Gastrocnemius medialis (tissue), 4 donors: ENCODE results near the gene AMN1. TPM values are rescaled to one million over a fixed set of nuclear protein-coding genes. Genes with fewer than 3 reads are reported as not detected.

Experiments
- ATAC-seq, 2 donors: fragments of 150-250 bp; one replicate each; pipeline ENCODE4 v1.9.1; 2016
- DNase-seq, 2 donors: peaks; one replicate each; pipeline ENCODE4 v3.0.0-alpha.2; 2019
- H3K27ac ChIP-seq, 4 donors: fragments of 200-600 bp; sonication (generic); 1 replicate in 1 of 4; 2 replicates in 3 of 4; pipeline ENCODE4 v1.5.1; 2016 to 2018; ENCODE audit warnings: mild to moderate bottlenecking in 2 of 4, moderate library complexity in 1 of 4
- H3K27me3 ChIP-seq, 3 donors: fragments of 200-600 bp; sonication (generic) in 2 of 3; 1 replicate in 1 of 3; 2 replicates in 2 of 3; pipeline versions ENCODE4 v1.5.1 to v1.6.0; 2016 to 2019; ENCODE audit warnings: mild to moderate bottlenecking in 1 of 3, moderate library complexity in 1 of 3
- H3K36me3 ChIP-seq, 2 donors: fragments of 200-600 bp; sonication (generic) in 1 of 2; one replicate each; pipeline ENCODE4 v1.5.1; 2017 to 2018
- H3K4me1 ChIP-seq, 2 donors: fragments of 200-600 bp; sonication (generic) in 1 of 2; one replicate each; pipeline ENCODE4 v1.5.1; 2016 to 2017; ENCODE audit warnings: mild to moderate bottlenecking in 2 of 2
- H3K4me3 ChIP-seq, 4 donors: fragments of 200-600 bp; sonication (generic) in 3 of 4; 1 replicate in 1 of 4; 2 replicates in 3 of 4; pipeline ENCODE4 v1.5.1; 2016 to 2019; ENCODE audit warnings: mild to moderate bottlenecking in 2 of 4
- H3K9me3 ChIP-seq, 3 donors: fragments of 200-600 bp; sonication (generic) in 2 of 3; 1 replicate in 1 of 3; 2 replicates in 2 of 3; pipeline ENCODE4 v1.5.1; 2016 to 2019
- CTCF ChIP-seq, 5 experiments: fragments of 450-650 bp in 3 of 5; fragments of 200-600 bp in 2 of 5; sonication (generic) in 2 of 5; IDR thresholded peaks in 4 of 5; conservative IDR thresholded peaks in 1 of 5; 1 replicate in 4 of 5; 2 replicates in 1 of 5; pipeline ENCODE4 v1.5.1; 2016 to 2019; ENCODE audit warnings: antibody characterized with exemption in 5 of 5, mild to moderate bottlenecking in 3 of 5, moderate library complexity in 3 of 5
- POLR2A ChIP-seq, 2 donors: fragments of 450-650 bp; IDR thresholded peaks; one replicate each; pipeline ENCODE4 v1.6.1; 2017; ENCODE audit warnings: antibody characterized with exemption in 2 of 2, mild to moderate bottlenecking in 2 of 2, moderate library complexity in 2 of 2
- in situ Hi-C, 4 donors: fragments of 200-750 bp; cut with MboI; loops; one replicate each; pipeline versions ENCODE4 v1.15.0 to v1.8.0; 2017; ENCODE audit warnings: low sequenced_read_pairs in 4 of 4
- intact Hi-C: fragments of 100-400 bp; cut with DNase I; formaldehyde crosslinking; loops from one replicate; pipeline ENCODE4 v1.15.1; 2023; ENCODE audit warnings: low total_unique reads
- total RNA-seq, 4 donors: library from RNA; depleted of rRNA; stranded (reverse); fragments of >200 nt; gene quantifications; one replicate each; pipeline versions ENCODE4 v1.1.0 to v1.2.3, GENCODE V29; 2016

AMN1 gene
- total RNA-seq, 4 donors from 2014 or later, result 14.9 to 27.2 (median 18.6) TPM

- H3K27ac ChIP-seq, result no peak overlapping the region
- ATAC-seq, result no peak
- no peaks in the 10 kb centered on the region for H3K27me3 ChIP-seq
- H3K36me3 ChIP-seq, result no peaks in the 10 kb centered on the region
- intact Hi-C loops, result no loop called here
- in situ Hi-C loops, result no loop called here
- H3K4me1 ChIP-seq, result no peaks in the 10 kb centered on the region
- TF ChIP-seq POLR2A (IDR thresholded peaks at IDR 0.05), result no peak
- TF ChIP-seq CTCF (IDR thresholded peaks at IDR 0.05 in 4 of 5, conservative IDR thresholded peaks at IDR 0.05 in 1 of 5), result no peak
- no peak overlapping the region for H3K4me3 ChIP-seq
- no peaks in the 10 kb centered on the region for H3K9me3 ChIP-seq
- DNase-seq, result no peak
These were observed 28.2 kb upstream of the AMN1 start for GRCh38 chr12:31756977-31757420.

- no peak for DNase-seq
- in situ Hi-C loops (no loop called here), intact Hi-C loops (no loop called here)
- Histone ChIP-seq H3K36me3 (no peaks in the 10 kb centered on the region), H3K4me1 (no peaks in the 10 kb centered on the region), H3K9me3 (peaks cover 0 to 10% (median 0%) of the 10 kb centered on the region in 3 donors), H3K4me3 (no peak overlapping the region), H3K27me3 (no peaks in the 10 kb centered on the region), H3K27ac (no peak overlapping the region)
- ATAC-seq, result no peak
- TF ChIP-seq POLR2A (IDR thresholded peaks at IDR 0.05) (no peak), CTCF (IDR thresholded peaks at IDR 0.05 in 4 of 5, conservative IDR thresholded peaks at IDR 0.05 in 1 of 5) (no peak)
These were observed 23.6 kb upstream of the AMN1 start for GRCh38 chr12:31752450-31752849.

- ATAC-seq, result no peak
- in situ Hi-C loops, result no loop called here
These were observed 22.3 kb upstream of the AMN1 start for GRCh38 chr12:31751085-31751484.

GRCh38 chr12:31750747-31751039, 21.9 kb upstream of the AMN1 start:
- H3K9me3 ChIP-seq, result peaks cover 0 to 10% (median 0%) of the 10 kb centered on the region in 3 donors
- no peak overlapping the region for H3K27ac ChIP-seq
- no peak overlapping the region for H3K4me3 ChIP-seq
- H3K36me3 ChIP-seq, result no peaks in the 10 kb centered on the region
- ATAC-seq (no peak), DNase-seq (no peak)
- intact Hi-C loops (no loop called here), in situ Hi-C loops (no loop called here)
- H3K4me1 ChIP-seq, result peaks cover 0 to 9% of the 10 kb centered on the region in 2 donors
- H3K27me3 ChIP-seq, result no peaks in the 10 kb centered on the region
- TF ChIP-seq CTCF (IDR thresholded peaks at IDR 0.05 in 4 of 5, conservative IDR thresholded peaks at IDR 0.05 in 1 of 5) (no peak), POLR2A (IDR thresholded peaks at IDR 0.05) (no peak)

More at GRCh38 chr12:31751085-31751484, 22.3 kb upstream of the AMN1 start:
- H3K27me3 ChIP-seq, result no peaks in the 10 kb centered on the region
- no peak for DNase-seq
- peaks cover 0 to 10% (median 0%) of the 10 kb centered on the region in 3 donors for H3K9me3 ChIP-seq
- H3K4me1 ChIP-seq, result peaks cover 0 to 9% of the 10 kb centered on the region in 2 donors
- no peak overlapping the region for H3K27ac ChIP-seq
- intact Hi-C loops, result no loop called here
- no peak overlapping the region for H3K4me3 ChIP-seq
- TF ChIP-seq POLR2A (IDR thresholded peaks at IDR 0.05), result no peak
- TF ChIP-seq CTCF (IDR thresholded peaks at IDR 0.05 in 4 of 5, conservative IDR thresholded peaks at IDR 0.05 in 1 of 5), result no peak
- H3K36me3 ChIP-seq, result no peaks in the 10 kb centered on the region
